GM23338 (cell line): ENCODE results near the gene NDNF. TPM values are rescaled to one million over a fixed set of nuclear protein-coding genes. Genes with fewer than 3 reads are reported as not detected.

Experiments used
- ATAC-seq: fragments of 200-7000 bp; cut with Tn5 transposase; 3 replicates; pipeline ENCODE4 v1.9.1; 2020
- DNase-seq: peaks from one replicate; pipeline ENCODE4 v3.0.0-alpha.2; 2015; ENCODE audit warnings: low spot score
- H2AFZ ChIP-seq: fragments of 200-600 bp; sonication (generic); 2 replicates; pipeline ENCODE4 v1.8.0; 2016; ENCODE audit warnings: antibody characterized with exemption, mild to moderate bottlenecking, moderate library complexity
- H3F3A ChIP-seq: fragments of 200-600 bp; sonication (generic); replicated peaks from 2 replicates; pipeline ENCODE4 v1.8.0; 2017; ENCODE audit warnings: antibody characterized with exemption, mixed run types, low read depth
- H3K27ac ChIP-seq: fragments of 200-600 bp; sonication (generic); 2 replicates; pipeline ENCODE4 v1.6.1; 2016; ENCODE audit warnings: low read depth
- H3K27me3 ChIP-seq: fragments of 200-600 bp; sonication (generic); 2 replicates; pipeline ENCODE4 v1.8.0; 2016; ENCODE audit warnings: mild to moderate bottlenecking, mixed run types, moderate library complexity; ENCODE audit not compliant: insufficient read depth
- H3K36me3 ChIP-seq: fragments of 200-600 bp; sonication (generic); 2 replicates; pipeline ENCODE4 v1.8.0; 2016; ENCODE audit warnings: mild to moderate bottlenecking; ENCODE audit not compliant: insufficient read depth
- H3K4me1 ChIP-seq: fragments of 200-600 bp; sonication (generic); 2 replicates; pipeline ENCODE4 v1.8.0; 2016; ENCODE audit warnings: mild to moderate bottlenecking, moderate library complexity; ENCODE audit not compliant: insufficient read depth
- H3K4me2 ChIP-seq: fragments of 200-600 bp; sonication (generic); 2 replicates; pipeline ENCODE4 v1.7.1; 2017; ENCODE audit warnings: mixed run types
- H3K4me3 ChIP-seq: fragments of 200-600 bp; sonication (generic); 2 replicates; pipeline ENCODE4 v1.6.1; 2016; ENCODE audit warnings: mixed run types
- H3K79me2 ChIP-seq: fragments of 200-600 bp; sonication (generic); replicated peaks from 2 replicates; pipeline ENCODE4 v1.8.0; 2017; ENCODE audit warnings: mild to moderate bottlenecking; ENCODE audit not compliant: insufficient read depth
- H3K9me2 ChIP-seq: fragments of 200-600 bp; sonication (generic); 2 replicates; pipeline ENCODE4 v1.8.0; 2017; ENCODE audit not compliant: insufficient read depth
- H4K20me1 ChIP-seq: fragments of 200-600 bp; sonication (generic); replicated peaks from 2 replicates; pipeline ENCODE4 v1.8.0; 2017; ENCODE audit warnings: mild to moderate bottlenecking; ENCODE audit not compliant: insufficient read depth
- H3K27ac Mint-ChIP-seq: 2 replicates; pipeline ENCODE4 v1.8.0; 2020; ENCODE audit warnings: inconsistent platforms, mild to moderate bottlenecking, moderate library complexity, mixed read lengths
- H3K27me3 Mint-ChIP-seq: 3 replicates; pipeline ENCODE4 v1.8.0; 2022; ENCODE audit warnings: low read depth, mild to moderate bottlenecking, moderate library complexity, mixed read lengths, inconsistent platforms; ENCODE audit not compliant: insufficient read depth, poor library complexity
- H3K36me3 Mint-ChIP-seq: 3 replicates; pipeline ENCODE4 v1.8.0; 2021; ENCODE audit warnings: low read depth, mild to moderate bottlenecking, inconsistent platforms, moderate library complexity, mixed read lengths
- H3K4me1 Mint-ChIP-seq: 3 replicates; pipeline ENCODE4 v1.8.0; 2020; ENCODE audit warnings: mild to moderate bottlenecking, inconsistent platforms, mixed read lengths
- H3K4me3 Mint-ChIP-seq: 3 replicates; pipeline ENCODE4 v1.8.0; 2021; ENCODE audit warnings: moderate library complexity, mild to moderate bottlenecking, inconsistent platforms, mixed read lengths
- H3K9me3 Mint-ChIP-seq: 3 replicates; pipeline ENCODE4 v1.8.0; 2020; ENCODE audit warnings: moderate library complexity, mild to moderate bottlenecking, inconsistent platforms, mixed read lengths
- CREB1 ChIP-seq: fragments of 250-450 bp; sonication (Bioruptor Pico); IDR thresholded peaks from 2 replicates; pipeline ENCODE4 v1.5.0; 2020; ENCODE audit warnings: low read depth, mild to moderate bottlenecking, moderate library complexity
- JUNB ChIP-seq: IDR thresholded peaks from one replicate; pipeline ENCODE4 v1.6.1; 2016; ENCODE audit warnings: antibody characterized with exemption; ENCODE audit not compliant: unreplicated experiment
- NANOG ChIP-seq: IDR thresholded peaks from 2 replicates; pipeline ENCODE4 v1.6.1; 2016; ENCODE audit warnings: antibody characterized with exemption, borderline replicate concordance
- polyA plus RNA-seq: library from polyadenylated mRNA; unstranded; fragments of >200 nt; fragmentation: Nextera tagmentation; extraction: Ambion mirVana; gene quantifications from 2 replicates; pipeline ENCODE4 v1.2.1, GENCODE V29; 2016
- total RNA-seq: library from RNA; depleted of rRNA; stranded (reverse); fragments of >200 nt; shearing (Covaris generic); gene quantifications from 2 replicates; pipeline ENCODE4 v1.2.3, GENCODE V29; 2014
- TF ChIP-seq, protein P1 (sequence below): fragments of 250-450 bp; sonication (Bioruptor Pico); IDR thresholded peaks from 2 replicates; pipeline ENCODE4 v1.5.0; 2020; ENCODE audit warnings: mild to moderate bottlenecking, moderate library complexity

Gene NDNF
- total and polyA plus RNA-seq, 2 experiments from 2014 or later = 0.31 to 0.73 TPM

DNA sequence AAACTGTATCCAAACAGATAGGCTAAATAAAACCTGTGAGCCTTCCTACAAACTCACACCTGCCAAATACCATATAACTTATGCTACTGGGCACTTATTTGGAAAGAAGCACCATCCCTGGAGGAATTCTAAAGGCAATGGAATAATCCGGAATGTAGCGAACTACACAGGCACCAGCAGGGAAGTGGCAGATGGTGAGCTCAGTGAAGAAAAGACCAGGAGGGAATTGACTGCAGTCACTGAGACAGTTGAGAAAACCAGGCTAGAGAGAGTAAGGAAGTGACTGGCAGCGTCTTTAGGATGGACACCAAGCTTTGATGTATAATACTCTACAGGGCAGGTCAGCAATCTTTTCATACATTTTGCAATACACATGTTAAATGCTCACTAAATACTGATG lies 16.3 kb downstream of the NDNF start:
- no peak overlapping the region for H3K4me3 Mint-ChIP-seq
- no peak for TF ChIP-seq CREB1 (CRISPR knock-in tag)
- TF ChIP-seq, protein P1, sequence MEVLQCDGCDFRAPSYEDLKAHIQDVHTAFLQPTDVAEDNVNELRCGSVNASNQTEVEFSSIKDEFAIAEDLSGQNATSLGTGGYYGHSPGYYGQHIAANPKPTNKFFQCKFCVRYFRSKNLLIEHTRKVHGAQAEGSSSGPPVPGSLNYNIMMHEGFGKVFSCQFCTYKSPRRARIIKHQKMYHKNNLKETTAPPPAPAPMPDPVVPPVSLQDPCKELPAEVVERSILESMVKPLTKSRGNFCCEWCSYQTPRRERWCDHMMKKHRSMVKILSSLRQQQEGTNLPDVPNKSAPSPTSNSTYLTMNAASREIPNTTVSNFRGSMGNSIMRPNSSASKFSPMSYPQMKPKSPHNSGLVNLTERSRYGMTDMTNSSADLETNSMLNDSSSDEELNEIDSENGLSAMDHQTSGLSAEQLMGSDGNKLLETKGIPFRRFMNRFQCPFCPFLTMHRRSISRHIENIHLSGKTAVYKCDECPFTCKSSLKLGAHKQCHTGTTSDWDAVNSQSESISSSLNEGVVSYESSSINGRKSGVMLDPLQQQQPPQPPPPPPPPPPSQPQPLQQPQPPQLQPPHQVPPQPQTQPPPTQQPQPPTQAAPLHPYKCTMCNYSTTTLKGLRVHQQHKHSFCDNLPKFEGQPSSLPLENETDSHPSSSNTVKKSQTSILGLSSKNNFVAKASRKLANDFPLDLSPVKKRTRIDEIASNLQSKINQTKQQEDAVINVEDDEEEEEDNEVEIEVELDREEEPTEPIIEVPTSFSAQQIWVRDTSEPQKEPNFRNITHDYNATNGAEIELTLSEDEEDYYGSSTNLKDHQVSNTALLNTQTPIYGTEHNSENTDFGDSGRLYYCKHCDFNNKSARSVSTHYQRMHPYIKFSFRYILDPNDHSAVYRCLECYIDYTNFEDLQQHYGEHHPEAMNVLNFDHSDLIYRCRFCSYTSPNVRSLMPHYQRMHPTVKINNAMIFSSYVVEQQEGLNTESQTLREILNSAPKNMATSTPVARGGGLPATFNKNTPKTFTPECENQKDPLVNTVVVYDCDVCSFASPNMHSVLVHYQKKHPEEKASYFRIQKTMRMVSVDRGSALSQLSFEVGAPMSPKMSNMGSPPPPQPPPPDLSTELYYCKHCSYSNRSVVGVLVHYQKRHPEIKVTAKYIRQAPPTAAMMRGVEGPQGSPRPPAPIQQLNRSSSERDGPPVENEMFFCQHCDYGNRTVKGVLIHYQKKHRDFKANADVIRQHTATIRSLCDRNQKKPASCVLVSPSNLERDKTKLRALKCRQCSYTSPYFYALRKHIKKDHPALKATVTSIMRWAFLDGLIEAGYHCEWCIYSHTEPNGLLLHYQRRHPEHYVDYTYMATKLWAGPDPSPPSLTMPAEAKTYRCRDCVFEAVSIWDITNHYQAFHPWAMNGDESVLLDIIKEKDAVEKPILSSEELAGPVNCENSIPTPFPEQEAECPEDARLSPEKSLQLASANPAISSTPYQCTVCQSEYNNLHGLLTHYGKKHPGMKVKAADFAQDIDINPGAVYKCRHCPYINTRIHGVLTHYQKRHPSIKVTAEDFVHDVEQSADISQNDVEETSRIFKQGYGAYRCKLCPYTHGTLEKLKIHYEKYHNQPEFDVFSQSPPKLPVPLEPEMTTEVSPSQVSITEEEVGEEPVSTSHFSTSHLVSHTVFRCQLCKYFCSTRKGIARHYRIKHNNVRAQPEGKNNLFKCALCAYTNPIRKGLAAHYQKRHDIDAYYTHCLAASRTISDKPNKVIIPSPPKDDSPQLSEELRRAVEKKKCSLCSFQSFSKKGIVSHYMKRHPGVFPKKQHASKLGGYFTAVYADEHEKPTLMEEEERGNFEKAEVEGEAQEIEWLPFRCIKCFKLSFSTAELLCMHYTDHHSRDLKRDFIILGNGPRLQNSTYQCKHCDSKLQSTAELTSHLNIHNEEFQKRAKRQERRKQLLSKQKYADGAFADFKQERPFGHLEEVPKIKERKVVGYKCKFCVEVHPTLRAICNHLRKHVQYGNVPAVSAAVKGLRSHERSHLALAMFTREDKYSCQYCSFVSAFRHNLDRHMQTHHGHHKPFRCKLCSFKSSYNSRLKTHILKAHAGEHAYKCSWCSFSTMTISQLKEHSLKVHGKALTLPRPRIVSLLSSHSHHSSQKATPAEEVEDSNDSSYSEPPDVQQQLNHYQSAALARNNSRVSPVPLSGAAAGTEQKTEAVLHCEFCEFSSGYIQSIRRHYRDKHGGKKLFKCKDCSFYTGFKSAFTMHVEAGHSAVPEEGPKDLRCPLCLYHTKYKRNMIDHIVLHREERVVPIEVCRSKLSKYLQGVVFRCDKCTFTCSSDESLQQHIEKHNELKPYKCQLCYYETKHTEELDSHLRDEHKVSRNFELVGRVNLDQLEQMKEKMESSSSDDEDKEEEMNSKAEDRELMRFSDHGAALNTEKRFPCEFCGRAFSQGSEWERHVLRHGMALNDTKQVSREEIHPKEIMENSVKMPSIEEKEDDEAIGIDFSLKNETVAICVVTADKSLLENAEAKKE = no peak
- Histone ChIP-seq H3F3A (no peaks in the 10 kb centered on the region), H2AFZ (no peak overlapping the region), H3K27me3 (no peaks in the 10 kb centered on the region), H3K4me3 (no peak overlapping the region), H4K20me1 (no peaks in the 10 kb centered on the region), H3K9me2 (no peaks in the 10 kb centered on the region; the same call in 1 of the 2 replicates), H3K4me1 (0 out of 2 replicates have a peak, but pooled peaks cover 3% of the 10 kb centered on the region), H3K36me3 (no peaks in the 10 kb centered on the region), H3K4me2 (no peak overlapping the region), H3K27ac (no peak overlapping the region), H3K79me2 (no peaks in the 10 kb centered on the region)
- H3K27ac Mint-ChIP-seq = no peak overlapping the region
- H3K27me3 Mint-ChIP-seq = peaks cover 2% of the 10 kb centered on the region
- DNase-seq (no peak), ATAC-seq (no peak)
- H3K9me3 Mint-ChIP-seq = no peaks in the 10 kb centered on the region
- H3K36me3 Mint-ChIP-seq = no peaks in the 10 kb centered on the region
- peaks cover 21% of the 10 kb centered on the region for H3K4me1 Mint-ChIP-seq

DNA sequence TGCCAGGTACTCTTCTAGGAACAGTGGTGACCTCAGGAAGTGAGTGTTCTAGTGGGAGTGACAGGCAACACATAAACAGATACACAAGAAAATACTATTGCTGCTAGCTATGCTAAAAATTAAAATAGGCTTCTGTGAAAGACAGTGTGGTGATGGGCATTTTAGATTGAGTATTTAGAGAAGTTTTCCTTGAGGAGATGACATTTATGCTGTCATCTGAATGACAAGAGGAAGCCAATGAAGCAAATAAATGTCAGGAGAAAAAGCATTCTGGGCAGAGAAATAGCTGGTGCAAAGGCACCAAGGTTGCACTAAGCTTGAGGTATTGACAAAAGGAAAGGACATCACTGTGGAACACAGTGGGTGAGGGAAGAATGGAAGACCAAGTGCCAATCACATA lies 18.0 kb downstream of the NDNF start:
- peaks cover 21% of the 10 kb centered on the region for H3K4me1 Mint-ChIP-seq
- TF ChIP-seq NANOG = no peak
- TF ChIP-seq JUNB = no peak
- TF ChIP-seq, protein P1 = no peak

More for the DNA sequence above, 18.0 kb downstream of the NDNF start:
- Mint-ChIP-seq H3K27me3 (peaks cover 2% of the 10 kb centered on the region), H3K4me3 (no peak overlapping the region), H3K36me3 (no peaks in the 10 kb centered on the region), H3K27ac (no peak overlapping the region), H3K9me3 (no peaks in the 10 kb centered on the region)
- H3K4me1 ChIP-seq = 0 out of 2 replicates have a peak, but pooled peaks cover 3% of the 10 kb centered on the region
- H3F3A ChIP-seq = no peaks in the 10 kb centered on the region
- ATAC-seq = no peak
- H3K79me2 ChIP-seq = no peaks in the 10 kb centered on the region
- DNase-seq = no peak
- H3K27me3 ChIP-seq = no peaks in the 10 kb centered on the region
- no peak overlapping the region for H3K27ac ChIP-seq
- H2AFZ ChIP-seq = no peak overlapping the region
- no peaks in the 10 kb centered on the region for H3K36me3 ChIP-seq
- H4K20me1 ChIP-seq = no peaks in the 10 kb centered on the region
- no peak overlapping the region for H3K4me3 ChIP-seq
- H3K4me2 ChIP-seq = no peak overlapping the region
- no peaks in the 10 kb centered on the region; the same call in 1 of the 2 replicates for H3K9me2 ChIP-seq
